Left renal pelvis (tissue), 4 donors: ENCODE data around the gene OR4F17. TPM values are rescaled to one million over a fixed set of nuclear protein-coding genes. Genes with fewer than 3 reads are reported as not detected.
"Not testable (repeated sequence)": the region's sequence is repeated elsewhere in the genome, so short reads cannot be mapped to it uniquely, and the experiment has no call there.

Experiments
- DNase-seq, 4 donors: peaks; one replicate each; pipeline ENCODE4 v3.0.0-alpha.2; 2013; ENCODE audit warnings: low read depth in 4 of 4, low spot score in 3 of 4
- polyA plus RNA-seq, 4 donors: library from polyadenylated mRNA; unstranded; fragments of 120-200 nt; gene quantifications; one replicate each; pipeline ENCODE4 v1.2.1, GENCODE V29; 2013; ENCODE audit not compliant: insufficient read length in 4 of 4

OR4F17 gene
- polyA plus RNA-seq: not detected

GRCh38 chr19:106804-107203 is at the start of gene OR4F17:
Gene OR4F17 (plus strand): TSS chr19:107104. CDS start chr19:110679, 3,575 bp downstream.
- DNase-seq: not testable (repeated sequence)

- DNase-seq: not testable (repeated sequence)
These were observed 36.1 kb upstream of the OR4F17 start for GRCh38 chr19:70793-71192.

- DNase-seq: not testable (repeated sequence)
These were observed 24.0 kb upstream of the OR4F17 start for GRCh38 chr19:82864-83263.

- not testable (repeated sequence) for DNase-seq
These were observed 23.3 kb upstream of the OR4F17 start for GRCh38 chr19:83626-84025.

- DNase-seq: not testable (repeated sequence)
These were observed 16.2 kb upstream of the OR4F17 start for GRCh38 chr19:90678-91077.

- not testable (repeated sequence) for DNase-seq
These were observed 12.1 kb upstream of the OR4F17 start for GRCh38 chr19:94794-95193.

- DNase-seq: not testable (repeated sequence)
These were observed 9.3 kb upstream of the OR4F17 start for GRCh38 chr19:97647-98046.

GRCh38 chr19:120443-121140 is 13.7 kb downstream of the OR4F17 start:
- not testable (repeated sequence) for DNase-seq

Other genes with a start within 250 kb of the OR4F17 start
- 1 to 10 TPM; 1.2 to 4.4 (median 3.0) TPM for gene PLPP2, start 184.3 kb downstream of the OR4F17 start, polyA plus RNA-seq
- gene MIER2, start 237.7 kb downstream of the OR4F17 start, polyA plus RNA-seq: 10 to 100 TPM; 23.5 to 33.9 (median 28.2) TPM